Upper lobe of left lung (tissue), 4 donors: ENCODE results near the gene CFAP91.

ENCODE experiments used
- CTCF ChIP-seq, 6 experiments: fragments of 450-650 bp in 4 of 6; fragments of 200-600 bp in 2 of 6; sonication (generic) in 2 of 6; IDR thresholded peaks; one replicate each; pipeline ENCODE4 v1.5.1; 2016 to 2019; ENCODE audit warnings: antibody characterized with exemption in 6 of 6
- EP300 ChIP-seq, 4 donors: sonication (generic); formaldehyde crosslinking; IDR thresholded peaks; one replicate each; pipeline ENCODE4 v1.5.1; 2017; ENCODE audit warnings: antibody characterized with exemption in 4 of 4, control low read depth in 2 of 4

GRCh38 chr3:119658994-119659393 is 43.8 kb upstream of the CFAP91 start:
- TF ChIP-seq EP300 (IDR thresholded peaks at IDR 0.05) (no peak), CTCF (IDR thresholded peaks at IDR 0.05) (no peak)
